Measurements from ENCODE around the gene TNK2. TPM values are rescaled to one million over a fixed set of nuclear protein-coding genes. Genes with fewer than 3 reads are reported as not detected.

Gene TNK2
- total and polyA plus RNA-seq, 2 of the 8 experiments (the other 6 are each of a cell fraction or from before 2014, with no cell fraction given): 10.4 to 33.9 TPM

DNA sequence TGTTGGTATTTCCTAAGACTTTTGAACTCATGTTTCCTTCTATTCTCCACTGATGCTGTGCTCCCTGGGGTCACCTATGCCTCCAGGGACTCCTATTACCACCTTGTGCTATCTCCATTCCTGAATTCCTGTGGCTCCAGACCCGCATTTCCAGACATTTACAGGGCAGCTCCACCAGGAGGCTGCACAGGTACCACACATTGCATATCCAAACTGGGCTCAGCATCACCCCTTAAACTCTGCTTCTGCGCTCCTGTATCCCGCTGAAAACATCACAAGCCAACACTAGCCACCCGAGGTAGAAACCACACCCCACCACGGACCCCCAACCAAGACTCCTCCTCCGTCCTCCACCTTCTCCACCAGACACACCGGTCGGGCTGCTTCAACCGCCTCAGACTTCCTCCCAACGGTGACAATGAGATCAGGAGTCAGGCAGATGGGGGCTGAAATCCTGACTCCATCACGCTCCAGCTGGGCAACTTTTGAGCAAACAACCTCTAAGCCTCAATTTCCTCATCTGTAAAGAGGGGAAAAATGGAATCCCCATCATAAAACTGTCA, 10.4 kb downstream of the TNK2 start (continued):
- TF ChIP-seq RAD21 (IDR thresholded peaks at IDR 0.05 in 1 of 2, conservative IDR thresholded peaks at IDR 0.05 in 1 of 2; ENCODE audit: low read depth in 2 of 2, low read length in 2 of 2) (peak in 1 of 2 experiments; percentile 11; a peak in 2 of 4 replicates), SUZ12 (IDR thresholded peaks at IDR 0.05; ENCODE audit: low read length) (no peak), YY1 (IDR thresholded peaks at IDR 0.05; ENCODE audit: low read depth, low read length) (no peak), SP1 (IDR thresholded peaks at IDR 0.05; ENCODE audit: low read depth, low read length) (no peak), NANOG (IDR thresholded peaks at IDR 0.05; ENCODE audit: insufficient read depth, low read depth, low read length, poor library complexity, severe bottlenecking) (no peak), FOSL1 (IDR thresholded peaks at IDR 0.05; ENCODE audit: insufficient read depth, low read depth, low read length) (no peak), HDAC6 (IDR thresholded peaks at IDR 0.05; ENCODE audit: low read depth, low read length) (no peak), TBP (IDR thresholded peaks at IDR 0.05; ENCODE audit: low read depth, low read length) (no peak), TAF1 (IDR thresholded peaks at IDR 0.05; ENCODE audit: low read depth, low read length) (no peak), EZH2 (IDR thresholded peaks at IDR 0.05; ENCODE audit: low read depth, low read length, severe bottlenecking) (no peak), SRF (IDR thresholded peaks at IDR 0.05; ENCODE audit: low read depth, low read length) (no peak)
- TF ChIP-seq, protein P1, sequence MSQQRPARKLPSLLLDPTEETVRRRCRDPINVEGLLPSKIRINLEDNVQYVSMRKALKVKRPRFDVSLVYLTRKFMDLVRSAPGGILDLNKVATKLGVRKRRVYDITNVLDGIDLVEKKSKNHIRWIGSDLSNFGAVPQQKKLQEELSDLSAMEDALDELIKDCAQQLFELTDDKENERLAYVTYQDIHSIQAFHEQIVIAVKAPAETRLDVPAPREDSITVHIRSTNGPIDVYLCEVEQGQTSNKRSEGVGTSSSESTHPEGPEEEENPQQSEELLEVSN (IDR thresholded peaks at IDR 0.05): no peak
